ENCODE measurements around the gene CARD11. TPM values are rescaled to one million over a fixed set of nuclear protein-coding genes. Genes with fewer than 3 reads are reported as not detected.
A peak's percentile ranks its signal among the peaks of the same experiment; 100 is the strongest.

CARD11 gene
- total RNA-seq, 2 experiments from 2014 or later: 99.4 to 105 TPM

DNA sequence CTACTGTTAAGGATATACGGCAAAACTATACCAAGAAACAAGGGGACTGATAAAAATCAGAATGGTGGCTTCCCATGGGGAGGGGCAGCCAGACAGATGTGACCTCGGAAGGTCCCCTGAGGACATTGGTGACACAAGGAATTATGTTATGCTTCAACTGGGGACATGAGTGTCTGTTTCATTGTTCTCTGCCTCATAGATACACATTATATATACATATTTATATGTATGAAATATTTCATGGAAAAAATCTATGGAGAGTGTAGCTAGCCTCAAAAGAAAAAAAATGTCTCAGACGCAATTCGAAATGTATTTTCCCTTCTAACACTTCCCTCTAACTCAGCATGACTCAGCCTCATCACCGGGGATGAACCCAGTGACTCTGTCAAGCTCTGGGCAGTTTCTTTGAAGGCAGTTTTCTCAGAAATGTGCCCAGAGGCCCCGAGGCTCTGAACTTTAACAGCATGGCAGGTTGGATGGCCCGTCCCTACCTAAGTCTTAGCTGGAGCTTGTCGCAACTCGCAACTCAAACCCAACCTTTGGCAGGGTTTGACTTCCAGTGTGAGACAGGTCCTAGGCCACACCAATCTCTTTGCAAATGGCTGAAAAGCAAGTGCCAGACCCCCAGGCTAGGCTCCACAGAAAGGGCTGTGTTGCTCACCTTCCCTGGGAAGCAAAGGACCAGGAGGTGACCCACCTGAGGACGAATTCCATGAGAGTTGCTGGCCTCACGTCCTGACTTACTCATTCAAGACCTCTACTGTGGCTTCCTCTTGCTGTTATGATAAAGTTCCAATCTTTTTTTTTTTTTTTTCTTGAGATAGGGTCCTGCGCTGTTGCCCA, 86.9 kb downstream of the CARD11 start:
- H3K9me3 Mint-ChIP-seq: no peaks in the 10 kb centered on the region
- peaks cover 78% of the 10 kb centered on the region for H3K4me1 Mint-ChIP-seq (ENCODE audit: low read depth)
- peak; percentile 83 for DNase-seq
- intact Hi-C loops (cut with micrococcal nuclease): loop anchor here (1.0 to 2.0 kb wide), 2 partner anchors 22 to 72 kb away; no protein-coding TSS in a partner anchor
- H3K4me3 Mint-ChIP-seq: no peak overlapping the region
- H3K27me3 Mint-ChIP-seq (ENCODE audit: low read depth): no peaks in the 10 kb centered on the region
- peaks cover 60% of the 10 kb centered on the region for H3K36me3 Mint-ChIP-seq (ENCODE audit: low read depth)
- CTCF ChIA-PET: interaction anchor here (0.6 to 1.3 kb wide), 2 partner anchors 9 to 253 kb away, joined by 6 to 8 read pairs; no protein-coding TSS in a partner anchor
- H3K27ac Mint-ChIP-seq: peak overlapping the region; percentile 89

DNA sequence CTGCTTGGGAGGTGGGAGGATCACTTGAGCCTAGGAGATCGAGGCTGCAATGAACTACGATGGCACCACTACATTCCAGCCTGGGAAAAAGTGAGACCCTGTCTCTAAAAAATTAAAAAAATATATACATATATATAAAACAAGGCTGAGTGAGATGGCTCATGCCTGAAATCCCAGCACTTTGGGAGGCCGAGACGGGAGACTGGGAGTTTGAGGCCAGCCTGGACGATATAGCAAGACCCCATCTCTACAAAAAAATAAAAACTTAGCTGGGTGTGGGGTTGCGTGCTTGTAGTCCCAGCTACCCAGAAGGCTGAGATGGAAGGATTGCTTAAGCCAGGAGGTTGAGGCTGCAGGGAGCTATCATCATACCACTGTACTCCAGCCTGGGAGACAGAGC, 87.6 kb downstream of the CARD11 start:
- H3K9me3 Mint-ChIP-seq: peaks cover under 1% of the 10 kb centered on the region
- peak overlapping the region; percentile 89 for H3K27ac Mint-ChIP-seq
- no peaks in the 10 kb centered on the region for H3K27me3 Mint-ChIP-seq (ENCODE audit: low read depth)
- intact Hi-C loops (cut with micrococcal nuclease): loop anchor here (1.0 to 2.0 kb wide), 2 partner anchors 22 to 73 kb away; no protein-coding TSS in a partner anchor
- H3K4me3 Mint-ChIP-seq: no peak overlapping the region
- no peak for DNase-seq
- H3K4me1 Mint-ChIP-seq (ENCODE audit: low read depth): peaks cover 83% of the 10 kb centered on the region
- CTCF ChIA-PET: interaction anchor here (1.3 kb wide), 1 partner anchor 9 kb away, joined by 6 read pairs; no protein-coding TSS in a partner anchor
- H3K36me3 Mint-ChIP-seq (ENCODE audit: low read depth): peaks cover 64% of the 10 kb centered on the region

DNA sequence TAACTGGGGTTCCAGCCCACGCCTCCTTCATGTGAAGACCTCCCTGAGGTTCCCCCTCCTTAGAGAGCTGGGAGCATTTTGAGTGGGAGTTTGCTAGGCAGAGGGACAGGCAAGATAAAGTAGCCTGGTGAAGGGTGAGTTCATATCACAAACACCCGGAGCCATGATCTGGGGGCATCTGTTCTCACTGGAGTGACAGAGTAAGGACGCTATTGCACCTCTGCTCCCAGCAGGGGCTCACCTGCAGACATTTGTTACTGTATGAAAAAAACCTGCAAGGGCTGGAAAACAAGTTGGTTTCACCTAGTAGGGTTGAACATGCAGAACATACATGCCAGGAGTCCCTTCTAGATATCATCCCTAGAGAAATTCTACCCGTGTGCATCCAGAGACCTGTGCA, 88.4 kb downstream of the CARD11 start:
- Mint-ChIP-seq H3K36me3 (ENCODE audit: low read depth) (peaks cover 72% of the 10 kb centered on the region), H3K27me3 (ENCODE audit: low read depth) (no peaks in the 10 kb centered on the region), H3K4me1 (ENCODE audit: low read depth) (peaks cover 87% of the 10 kb centered on the region), H3K9me3 (peaks cover 4% of the 10 kb centered on the region), H3K27ac (peak overlapping the region; percentile 71), H3K4me3 (no peak overlapping the region)
- no peak for DNase-seq
- intact Hi-C loops (cut with micrococcal nuclease): loop anchor here (2.0 kb wide), 1 partner anchor 20 kb away; no protein-coding TSS in a partner anchor
- CTCF ChIA-PET: interaction anchor here (1.2 kb wide), 1 partner anchor 9 kb away, joined by 4 read pairs; no protein-coding TSS in a partner anchor

DNA sequence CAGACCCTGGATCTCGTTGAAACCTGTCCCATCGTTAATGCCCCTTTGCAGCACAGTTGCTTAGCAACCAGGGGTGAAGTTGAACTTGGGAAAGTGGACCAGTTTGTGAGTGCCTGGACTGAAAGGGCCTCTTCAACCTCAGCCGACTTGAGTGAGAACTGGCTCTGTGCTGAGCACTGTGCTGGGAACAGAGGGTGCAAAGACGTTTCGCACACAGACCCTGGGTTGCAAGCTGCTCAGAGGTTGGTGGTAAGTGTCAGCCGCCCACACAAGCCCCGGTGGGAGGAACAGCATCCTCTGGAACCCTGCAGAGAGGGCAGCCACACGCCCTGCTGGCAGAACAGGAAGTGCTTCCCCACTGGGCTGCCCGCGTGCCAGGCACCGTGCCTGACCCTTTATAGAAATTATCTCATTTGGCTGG, 89.2 kb downstream of the CARD11 start:
- Mint-ChIP-seq H3K4me3 (no peak overlapping the region), H3K4me1 (ENCODE audit: low read depth) (peaks cover 86% of the 10 kb centered on the region), H3K36me3 (ENCODE audit: low read depth) (peaks cover 75% of the 10 kb centered on the region), H3K27ac (peak overlapping the region; percentile 71), H3K27me3 (ENCODE audit: low read depth) (no peaks in the 10 kb centered on the region), H3K9me3 (peaks cover 7% of the 10 kb centered on the region)
- intact Hi-C loops (cut with micrococcal nuclease): loop anchor here (2.0 kb wide), 1 partner anchor 20 kb away; no protein-coding TSS in a partner anchor
- CTCF ChIA-PET: interaction anchor here (0.7 to 1.8 kb wide), 5 partner anchors 10 to 259 kb away, joined by 3 to 5 read pairs (median 3); no protein-coding TSS in a partner anchor
- peak; percentile 59 for DNase-seq

DNA sequence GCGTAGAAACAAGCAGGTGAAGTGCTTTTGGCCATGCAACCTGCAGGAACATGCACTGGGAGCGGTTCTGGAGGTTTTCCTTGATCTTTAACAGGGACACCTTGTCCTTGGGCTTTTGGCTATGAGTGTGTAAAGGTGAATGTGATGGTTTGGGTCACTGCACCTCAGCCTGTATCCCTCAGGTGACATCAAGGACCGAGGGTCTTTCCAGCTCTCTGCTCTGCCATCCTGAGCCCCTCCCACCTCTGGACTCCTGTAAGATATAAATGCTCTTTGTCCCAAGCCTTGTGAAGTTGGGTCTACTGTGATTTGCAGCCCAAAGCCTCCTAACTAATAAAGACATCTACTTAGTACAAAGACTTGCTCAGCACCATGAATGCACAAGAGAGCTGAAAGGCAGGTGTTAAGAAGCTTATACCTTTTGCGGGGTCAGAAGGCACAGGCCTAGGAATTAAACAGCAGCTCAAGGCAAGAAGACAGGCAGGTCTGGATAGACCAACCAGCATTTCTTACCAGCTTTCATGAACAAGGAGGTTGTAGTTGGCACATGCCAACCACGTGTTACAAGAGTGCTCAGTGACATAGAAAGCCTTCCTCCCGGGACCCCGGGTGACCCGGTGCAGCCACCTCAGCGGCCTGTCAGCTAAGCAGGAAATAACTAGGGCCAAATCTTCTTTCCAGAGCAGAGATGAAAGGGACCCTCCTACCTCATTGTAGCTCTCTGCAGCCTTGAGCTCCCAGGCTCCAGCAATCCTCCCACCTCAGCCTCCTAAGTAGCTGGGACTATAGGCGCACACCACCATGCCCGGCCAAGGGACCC, 89.9 kb downstream of the CARD11 start:
- H3K27me3 Mint-ChIP-seq (ENCODE audit: low read depth): no peaks in the 10 kb centered on the region
- peak overlapping the region; percentile 71 for H3K27ac Mint-ChIP-seq
- peaks cover 79% of the 10 kb centered on the region for H3K36me3 Mint-ChIP-seq (ENCODE audit: low read depth)
- DNase-seq: peak; percentile 11
- peaks cover 10% of the 10 kb centered on the region for H3K9me3 Mint-ChIP-seq
- H3K4me1 Mint-ChIP-seq (ENCODE audit: low read depth): peaks cover 86% of the 10 kb centered on the region
- intact Hi-C loops (cut with micrococcal nuclease): loop anchor here (2.0 kb wide), 1 partner anchor 19 kb away; no protein-coding TSS in a partner anchor
- CTCF ChIA-PET: interaction anchor here (0.7 to 1.8 kb wide), 4 partner anchors 11 to 260 kb away, joined by 3 to 5 read pairs (median 3); no protein-coding TSS in a partner anchor
- H3K4me3 Mint-ChIP-seq: no peak overlapping the region

DNA sequence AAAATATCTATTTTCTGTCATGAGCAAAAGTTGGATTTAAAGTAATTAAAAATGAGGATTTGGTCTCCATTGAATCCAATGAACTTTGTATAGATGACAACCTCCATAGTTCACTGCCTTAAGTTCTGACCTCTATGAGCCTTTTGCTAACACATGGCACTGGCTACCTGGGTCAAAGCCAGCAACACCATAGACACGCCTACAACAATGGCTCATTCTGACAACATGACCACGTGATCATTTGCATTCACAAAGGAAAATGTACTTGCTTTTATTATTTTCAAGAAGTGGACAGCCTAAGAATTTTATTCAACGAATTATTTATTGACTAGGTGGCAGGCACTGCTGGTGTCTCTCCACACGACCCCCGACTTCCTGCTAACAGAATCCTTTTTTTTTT, 90.6 kb downstream of the CARD11 start:
- peak overlapping the region; percentile 46 for H3K27ac Mint-ChIP-seq
- intact Hi-C loops (cut with micrococcal nuclease): no loop called here
- CTCF ChIA-PET: interaction anchor here (1.2 to 1.8 kb wide), 2 partner anchors 15 to 112 kb away, joined by 3 to 5 read pairs; no protein-coding TSS in a partner anchor
- DNase-seq: no peak
- H3K36me3 Mint-ChIP-seq (ENCODE audit: low read depth): peaks cover 78% of the 10 kb centered on the region
- peaks cover 10% of the 10 kb centered on the region for H3K9me3 Mint-ChIP-seq
- no peaks in the 10 kb centered on the region for H3K27me3 Mint-ChIP-seq (ENCODE audit: low read depth)
- peaks cover 87% of the 10 kb centered on the region for H3K4me1 Mint-ChIP-seq (ENCODE audit: low read depth)
- no peak overlapping the region for H3K4me3 Mint-ChIP-seq

DNA sequence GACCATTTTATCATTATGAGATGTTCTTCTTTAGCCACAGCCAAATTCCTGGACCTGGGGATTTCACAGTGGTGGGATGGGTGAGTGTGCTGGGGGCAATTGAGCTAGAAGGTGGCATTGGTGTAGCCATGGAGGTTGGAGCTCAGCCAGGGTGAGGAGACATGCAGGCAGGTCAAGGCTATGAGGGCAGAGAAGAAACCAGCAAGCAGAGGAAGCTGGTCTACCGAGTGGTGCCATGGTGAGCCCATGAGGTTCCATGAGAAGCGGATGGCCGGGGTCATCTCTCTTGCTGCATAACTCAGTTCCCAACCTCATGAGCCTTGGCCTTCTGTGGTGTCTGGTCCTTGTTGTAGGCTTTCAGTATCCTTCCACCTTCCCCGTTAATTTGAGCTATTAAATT, 91.4 kb downstream of the CARD11 start:
- Mint-ChIP-seq H3K4me1 (ENCODE audit: low read depth) (peaks cover 84% of the 10 kb centered on the region), H3K9me3 (peaks cover 10% of the 10 kb centered on the region), H3K36me3 (ENCODE audit: low read depth) (peaks cover 73% of the 10 kb centered on the region), H3K4me3 (no peak overlapping the region), H3K27ac (peak overlapping the region; percentile 72), H3K27me3 (ENCODE audit: low read depth) (no peaks in the 10 kb centered on the region)
- CTCF ChIA-PET: interaction anchor here (1.8 kb wide), 1 partner anchor 113 kb away, joined by 5 read pairs; no protein-coding TSS in a partner anchor
- intact Hi-C loops (cut with micrococcal nuclease): no loop called here
- DNase-seq: peak; percentile 3

DNA sequence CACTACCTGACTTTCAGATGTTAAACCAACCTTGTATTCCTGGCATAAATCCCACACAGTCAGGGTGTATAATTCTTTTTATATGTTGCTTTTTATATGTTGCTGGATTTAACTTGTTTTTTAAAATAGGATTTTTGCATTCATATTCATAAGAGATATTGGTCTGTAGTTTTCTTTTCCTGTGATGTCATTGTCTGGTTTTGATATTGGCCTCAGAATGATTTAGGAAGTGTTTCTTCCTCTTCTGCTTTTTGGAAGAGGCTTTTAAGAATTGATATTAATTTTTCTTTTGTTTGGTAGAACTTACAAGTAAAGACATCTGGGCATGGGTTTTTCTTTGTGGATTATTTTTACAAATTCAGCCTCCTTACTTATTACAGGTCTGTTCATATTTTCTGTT, 93.1 kb downstream of the CARD11 start:
- peak overlapping the region; percentile 72 for H3K27ac Mint-ChIP-seq
- H3K36me3 Mint-ChIP-seq (ENCODE audit: low read depth): peaks cover 76% of the 10 kb centered on the region
- DNase-seq: no peak
- intact Hi-C loops (cut with micrococcal nuclease): no loop called here
- H3K27me3 Mint-ChIP-seq (ENCODE audit: low read depth): no peaks in the 10 kb centered on the region
- peaks cover 10% of the 10 kb centered on the region for H3K9me3 Mint-ChIP-seq
- H3K4me1 Mint-ChIP-seq (ENCODE audit: low read depth): peaks cover 73% of the 10 kb centered on the region
- CTCF ChIA-PET: no interaction called here
- H3K4me3 Mint-ChIP-seq: no peak overlapping the region

DNA sequence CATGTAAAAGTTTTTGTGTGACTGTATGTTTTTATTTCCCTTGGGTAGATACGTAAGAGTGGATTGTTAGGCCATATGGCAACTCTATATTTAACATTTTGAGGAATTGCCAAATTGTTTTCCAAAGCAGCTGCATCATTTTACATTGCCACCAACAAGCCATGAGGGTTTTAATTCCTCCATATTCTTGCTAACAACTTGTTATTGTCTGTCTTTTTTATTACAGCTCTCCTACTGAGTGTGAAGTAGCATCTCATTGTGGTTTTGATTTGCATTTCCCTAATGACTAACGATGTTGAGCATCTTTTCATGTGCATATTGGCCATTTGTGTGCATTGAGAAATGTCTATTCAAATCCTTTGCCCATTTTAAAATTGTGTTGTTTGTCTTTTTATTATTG, 94.9 kb downstream of the CARD11 start:
- peak overlapping the region; percentile 0 for H3K27ac Mint-ChIP-seq
- intact Hi-C loops (cut with micrococcal nuclease): no loop called here

DNA sequence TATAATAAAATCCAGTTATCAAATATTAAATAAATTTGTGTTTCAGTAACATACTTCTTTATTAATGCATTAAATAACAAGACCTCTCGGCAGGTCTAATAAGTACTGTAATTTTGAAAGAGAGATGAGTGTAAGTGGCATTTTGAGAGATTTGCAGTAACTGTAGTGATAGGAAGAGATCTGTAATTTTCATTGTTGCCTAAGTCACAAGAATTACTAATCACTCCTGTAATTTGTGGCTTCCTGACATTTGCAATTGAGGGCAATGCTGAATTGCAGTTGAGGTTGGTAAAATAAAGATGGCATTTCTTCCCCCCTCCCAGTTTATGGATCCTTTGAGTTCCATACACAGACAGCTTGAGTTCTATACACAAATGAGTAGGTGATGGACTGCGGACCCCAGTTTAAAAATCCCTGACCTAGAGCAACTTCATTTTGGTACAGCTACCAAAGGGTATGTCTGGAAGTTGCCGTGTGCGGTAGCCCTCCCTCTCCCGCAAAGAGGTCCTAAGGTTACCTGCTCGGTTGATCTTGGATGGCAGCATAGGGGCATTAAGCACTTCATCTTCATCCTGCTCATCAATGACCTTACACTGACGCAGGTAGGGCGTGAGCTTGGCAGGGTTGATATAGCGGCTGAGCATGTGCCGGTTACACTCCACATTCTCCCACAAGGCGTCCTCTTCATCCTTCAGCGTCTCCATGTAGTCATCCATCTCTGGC, 96.4 kb downstream of the CARD11 start:
- Mint-ChIP-seq H3K36me3 (ENCODE audit: low read depth) (peaks cover 75% of the 10 kb centered on the region), H3K27me3 (ENCODE audit: low read depth) (no peaks in the 10 kb centered on the region), H3K27ac (peak overlapping the region; percentile 14), H3K4me3 (no peak overlapping the region), H3K9me3 (peaks cover 10% of the 10 kb centered on the region), H3K4me1 (ENCODE audit: low read depth) (peaks cover 45% of the 10 kb centered on the region)
- CTCF ChIA-PET: interaction anchor here (1.2 kb wide), 1 partner anchor 118 kb away, joined by 4 read pairs; no protein-coding TSS in a partner anchor
- intact Hi-C loops (cut with micrococcal nuclease): no loop called here
- peak; percentile 2 for DNase-seq

More for the DNA sequence above, 94.9 kb downstream of the CARD11 start:
- DNase-seq: no peak
- peaks cover 10% of the 10 kb centered on the region for H3K9me3 Mint-ChIP-seq
- peaks cover 74% of the 10 kb centered on the region for H3K36me3 Mint-ChIP-seq (ENCODE audit: low read depth)
- CTCF ChIA-PET: interaction anchor here (1.2 kb wide), 1 partner anchor 116 kb away, joined by 4 read pairs; no protein-coding TSS in a partner anchor
- H3K4me1 Mint-ChIP-seq (ENCODE audit: low read depth): peaks cover 54% of the 10 kb centered on the region
- no peak overlapping the region for H3K4me3 Mint-ChIP-seq
- H3K27me3 Mint-ChIP-seq (ENCODE audit: low read depth): no peaks in the 10 kb centered on the region

DNA sequence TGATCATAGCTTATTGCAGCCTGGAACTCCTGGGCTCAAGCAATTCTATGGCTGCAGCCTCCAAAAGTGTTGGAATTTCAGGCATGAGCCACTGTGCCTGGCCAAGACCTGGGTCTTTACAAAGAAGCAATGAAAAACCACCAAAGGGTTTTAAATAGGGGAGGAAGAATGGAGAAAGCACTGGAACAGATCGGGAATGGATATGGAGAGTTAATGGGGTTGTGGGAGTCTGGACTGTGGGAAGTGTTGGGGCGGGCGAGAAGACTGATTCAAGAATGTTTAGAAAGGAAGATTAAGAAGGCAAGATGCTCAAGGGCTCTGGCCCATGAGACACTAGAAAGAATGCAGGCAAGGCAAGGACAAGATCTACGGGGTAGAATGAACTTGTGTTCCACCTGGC, 98.5 kb downstream of the CARD11 start:
- H3K9me3 Mint-ChIP-seq: peaks cover 6% of the 10 kb centered on the region
- H3K27ac Mint-ChIP-seq: peak overlapping the region; percentile 34
- intact Hi-C loops (cut with micrococcal nuclease): no loop called here
- CTCF ChIA-PET: interaction anchor here (1.5 kb wide), 1 partner anchor 11 kb away, joined by 6 read pairs; no protein-coding TSS in a partner anchor
- H3K4me1 Mint-ChIP-seq (ENCODE audit: low read depth): peaks cover 29% of the 10 kb centered on the region
- no peaks in the 10 kb centered on the region for H3K27me3 Mint-ChIP-seq (ENCODE audit: low read depth)
- no peak overlapping the region for H3K4me3 Mint-ChIP-seq
- DNase-seq: peak; percentile 1
- H3K36me3 Mint-ChIP-seq (ENCODE audit: low read depth): peaks cover 62% of the 10 kb centered on the region
